ENCODE measurements around the gene PRKCZ.

Gene PRKCZ

DNA sequence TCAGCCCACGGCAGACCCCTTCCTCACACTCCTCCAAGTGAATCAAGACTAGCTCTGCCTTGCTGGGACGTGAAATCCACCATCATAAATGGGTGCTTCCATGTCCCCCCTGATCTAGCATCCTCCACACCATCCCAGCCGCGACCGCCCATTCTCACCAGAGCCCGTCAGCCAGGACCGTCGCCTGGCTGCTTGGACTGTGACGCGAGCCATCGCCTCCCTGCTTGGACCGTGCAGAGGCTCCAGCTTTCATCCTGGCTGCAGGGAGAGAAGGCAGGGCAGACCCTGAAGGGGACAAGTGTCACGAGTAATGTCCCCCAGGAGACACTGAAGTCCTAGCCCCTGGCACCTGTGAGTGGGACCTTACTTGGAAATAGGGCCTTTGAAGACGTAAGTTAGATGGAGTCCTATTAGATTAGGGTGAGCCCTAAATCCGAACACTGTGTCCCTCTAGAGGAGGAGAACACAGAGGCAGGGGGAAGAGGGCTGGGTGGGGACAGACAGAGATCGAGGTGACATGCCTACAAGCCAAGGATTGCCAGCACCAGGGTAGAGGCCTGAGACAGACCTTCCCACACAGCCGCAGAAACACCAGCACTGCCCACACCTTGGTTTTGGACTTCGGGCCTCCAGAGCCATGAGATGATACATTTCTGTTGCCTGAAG is 12.8 kb upstream of the PRKCZ start:
- DNase-seq (ENCODE audit: low read depth, low spot score) = no peak
- no peaks in the 10 kb centered on the region for H3K27me3 ChIP-seq (ENCODE audit: control insufficient read depth, insufficient read depth, low read length)
- H3K36me3 ChIP-seq (ENCODE audit: control insufficient read depth, insufficient read depth, low read length) = no peaks in the 10 kb centered on the region
- no peaks in the 10 kb centered on the region for H3K9me3 ChIP-seq (ENCODE audit: control insufficient read depth, insufficient read depth, low read length)
- no peak overlapping the region for H3K27ac ChIP-seq (ENCODE audit: low read length)
- H3K4me1 ChIP-seq (ENCODE audit: control insufficient read depth, insufficient read depth, low read length) = no peaks in the 10 kb centered on the region
- H3K4me3 ChIP-seq (ENCODE audit: low read length) = no peak overlapping the region
- no CpG with 5 or more reads among the region's 18 CpGs for WGBS (ENCODE audit: insufficient coverage, insufficient read length)

DNA sequence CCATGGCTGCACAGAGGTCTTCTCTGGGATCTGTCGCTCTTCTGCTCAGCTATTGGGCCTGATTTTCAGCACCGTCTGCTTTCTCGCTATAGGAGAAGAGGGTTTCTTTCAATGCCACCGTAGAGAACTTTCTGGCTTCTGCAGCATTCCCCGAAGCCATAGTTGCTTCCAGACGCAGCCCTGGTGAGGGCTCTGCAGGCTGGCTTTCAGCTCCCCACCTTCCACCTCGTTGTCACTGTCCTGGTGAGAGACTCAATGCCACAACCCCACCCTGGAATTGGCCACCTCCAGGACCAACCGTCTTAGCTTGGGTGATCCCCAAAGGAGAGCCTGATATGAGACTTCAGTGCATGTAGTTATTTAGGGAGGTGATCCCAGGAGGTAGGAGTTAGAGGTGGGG is 12.0 kb upstream of the PRKCZ start:
- no peaks in the 10 kb centered on the region for H3K27me3 ChIP-seq (ENCODE audit: control insufficient read depth, insufficient read depth, low read length)
- H3K4me1 ChIP-seq (ENCODE audit: control insufficient read depth, insufficient read depth, low read length) = no peaks in the 10 kb centered on the region
- H3K36me3 ChIP-seq (ENCODE audit: control insufficient read depth, insufficient read depth, low read length) = no peaks in the 10 kb centered on the region; the same call in 1 of the 2 replicates
- WGBS (ENCODE audit: insufficient coverage, insufficient read length) = no CpG with 5 or more reads among the region's 8 CpGs
- H3K4me3 ChIP-seq (ENCODE audit: low read length) = no peak overlapping the region
- H3K9me3 ChIP-seq (ENCODE audit: control insufficient read depth, insufficient read depth, low read length) = no peaks in the 10 kb centered on the region
- H3K27ac ChIP-seq (ENCODE audit: low read length) = no peak overlapping the region
- DNase-seq (ENCODE audit: low read depth, low spot score) = no peak

DNA sequence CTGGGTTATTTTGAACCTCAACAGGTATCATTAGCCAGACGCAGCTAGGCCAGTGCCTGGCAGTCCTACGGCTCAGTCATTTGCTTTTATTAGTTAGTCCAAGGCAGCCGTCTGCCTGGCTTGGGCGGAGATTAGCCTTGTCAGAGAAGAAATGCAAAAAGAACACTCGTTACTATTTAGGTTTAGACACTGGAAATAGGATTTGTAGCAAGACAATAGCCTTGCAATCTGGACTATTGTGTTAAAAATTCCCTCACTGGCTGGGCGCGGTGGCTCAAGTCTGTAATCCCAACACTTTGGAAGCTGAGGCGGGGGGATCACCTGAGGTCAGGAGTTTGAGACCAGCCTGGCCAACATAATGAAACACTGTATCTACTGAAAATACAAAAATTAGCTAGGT is 11.0 kb upstream of the PRKCZ start:
- no peak overlapping the region for H3K4me3 ChIP-seq (ENCODE audit: low read length)
- no peaks in the 10 kb centered on the region for H3K9me3 ChIP-seq (ENCODE audit: control insufficient read depth, insufficient read depth, low read length)
- H3K4me1 ChIP-seq (ENCODE audit: control insufficient read depth, insufficient read depth, low read length) = no peaks in the 10 kb centered on the region
- H3K27me3 ChIP-seq (ENCODE audit: control insufficient read depth, insufficient read depth, low read length) = no peaks in the 10 kb centered on the region
- no peaks in the 10 kb centered on the region; the same call in 1 of the 2 replicates for H3K36me3 ChIP-seq (ENCODE audit: control insufficient read depth, insufficient read depth, low read length)
- no CpG with 5 or more reads among the region's 8 CpGs for WGBS (ENCODE audit: insufficient coverage, insufficient read length)
- no peak for DNase-seq (ENCODE audit: low read depth, low spot score)
- H3K27ac ChIP-seq (ENCODE audit: low read length) = no peak overlapping the region

- Histone ChIP-seq H3K36me3 (ENCODE audit: control insufficient read depth, insufficient read depth, low read length) (no peaks in the 10 kb centered on the region; the same call in 1 of the 2 replicates), H3K9me3 (ENCODE audit: control insufficient read depth, insufficient read depth, low read length) (no peaks in the 10 kb centered on the region), H3K4me3 (ENCODE audit: low read length) (no peak overlapping the region), H3K27me3 (ENCODE audit: control insufficient read depth, insufficient read depth, low read length) (no peaks in the 10 kb centered on the region), H3K27ac (ENCODE audit: low read length) (no peak overlapping the region), H3K4me1 (ENCODE audit: control insufficient read depth, insufficient read depth, low read length) (0 out of 2 replicates have a peak, but pooled peaks cover 1% of the 10 kb centered on the region)
- WGBS (ENCODE audit: insufficient coverage, insufficient read length) = no CpG with 5 or more reads among the region's 15 CpGs
- DNase-seq (ENCODE audit: low read depth, low spot score) = no peak
Measured at GRCh38 chr1:2041305-2041704, 8.9 kb upstream of the PRKCZ start.

- no peak for DNase-seq (ENCODE audit: low read depth, low spot score)
- peaks cover 2% of the 10 kb centered on the region; the same call in 1 of the 2 replicates for H3K4me1 ChIP-seq (ENCODE audit: control insufficient read depth, insufficient read depth, low read length)
- no peak overlapping the region for H3K4me3 ChIP-seq (ENCODE audit: low read length)
- no peaks in the 10 kb centered on the region for H3K9me3 ChIP-seq (ENCODE audit: control insufficient read depth, insufficient read depth, low read length)
- no peaks in the 10 kb centered on the region; the same call in 1 of the 2 replicates for H3K36me3 ChIP-seq (ENCODE audit: control insufficient read depth, insufficient read depth, low read length)
- no CpG with 5 or more reads among the region's 4 CpGs for WGBS (ENCODE audit: insufficient coverage, insufficient read length)
- H3K27ac ChIP-seq (ENCODE audit: low read length) = no peak overlapping the region
- no peaks in the 10 kb centered on the region for H3K27me3 ChIP-seq (ENCODE audit: control insufficient read depth, insufficient read depth, low read length)
Measured at GRCh38 chr1:2041887-2042286, 8.3 kb upstream of the PRKCZ start.

DNA sequence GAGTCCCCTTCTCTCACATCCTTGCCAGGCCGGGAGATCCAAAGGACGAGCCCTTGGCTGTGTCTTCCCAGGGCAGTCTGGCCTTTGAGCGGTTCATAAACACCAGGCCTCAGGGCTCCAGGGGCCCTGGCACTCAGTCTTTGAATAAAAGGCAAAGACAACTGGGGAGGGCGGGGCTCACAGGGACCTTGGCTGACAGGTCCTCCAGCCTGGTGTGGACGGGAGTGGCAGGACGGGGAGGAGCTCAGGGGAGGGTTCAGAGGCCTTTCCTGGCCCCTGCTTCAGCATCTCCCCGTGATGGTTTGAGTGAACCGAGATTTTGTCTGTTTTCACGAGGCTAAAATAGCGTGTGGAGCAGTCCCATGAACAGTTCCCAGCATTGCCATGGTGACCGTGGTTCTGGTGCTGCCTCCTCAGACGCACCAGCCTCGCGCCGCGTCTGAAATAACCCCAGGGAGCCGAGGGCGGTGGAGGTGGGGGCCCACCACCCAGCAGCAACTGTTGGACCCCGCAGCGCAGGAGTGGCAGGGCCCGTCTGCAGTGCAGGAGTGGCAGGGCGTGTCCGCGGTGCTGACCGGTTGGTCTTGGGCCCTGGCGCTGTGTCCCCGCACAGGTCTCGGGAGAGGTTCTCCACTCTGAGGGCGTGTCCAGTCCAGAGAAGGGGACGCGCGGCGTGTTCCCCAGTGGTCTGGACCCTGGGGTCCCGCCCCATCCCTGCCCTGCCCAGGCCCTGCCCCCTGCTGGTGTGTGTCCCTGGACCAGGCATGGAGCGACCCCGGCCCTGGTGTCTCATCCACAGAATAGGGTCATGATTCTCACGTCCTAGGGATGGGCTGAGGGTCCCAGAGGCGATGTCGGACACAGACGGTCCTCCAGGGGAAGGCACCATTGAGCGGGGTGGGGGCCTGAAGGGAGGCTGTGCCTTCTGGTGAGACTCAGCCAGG is 7.1 kb upstream of the PRKCZ start:
- WGBS (ENCODE audit: insufficient coverage, insufficient read length) = no CpG with 5 or more reads among the region's 41 CpGs
- DNase-seq (ENCODE audit: low read depth, low spot score) = no peak
- Histone ChIP-seq H3K4me1 (ENCODE audit: control insufficient read depth, insufficient read depth, low read length) (peaks cover 12% of the 10 kb centered on the region), H3K27me3 (ENCODE audit: control insufficient read depth, insufficient read depth, low read length) (no peaks in the 10 kb centered on the region), H3K4me3 (ENCODE audit: low read length) (no peak overlapping the region), H3K27ac (ENCODE audit: low read length) (no peak overlapping the region), H3K36me3 (ENCODE audit: control insufficient read depth, insufficient read depth, low read length) (no peaks in the 10 kb centered on the region; the same call in 1 of the 2 replicates), H3K9me3 (ENCODE audit: control insufficient read depth, insufficient read depth, low read length) (no peaks in the 10 kb centered on the region)

- DNase-seq (ENCODE audit: low read depth, low spot score) = no peak
- WGBS (ENCODE audit: insufficient coverage, insufficient read length) = no CpG with 5 or more reads among the region's 4 CpGs
- peaks cover 13% of the 10 kb centered on the region for H3K4me1 ChIP-seq (ENCODE audit: control insufficient read depth, insufficient read depth, low read length)
- no peak overlapping the region for H3K27ac ChIP-seq (ENCODE audit: low read length)
- H3K27me3 ChIP-seq (ENCODE audit: control insufficient read depth, insufficient read depth, low read length) = no peaks in the 10 kb centered on the region
- no peaks in the 10 kb centered on the region for H3K9me3 ChIP-seq (ENCODE audit: control insufficient read depth, insufficient read depth, low read length)
- no peaks in the 10 kb centered on the region; the same call in 1 of the 2 replicates for H3K36me3 ChIP-seq (ENCODE audit: control insufficient read depth, insufficient read depth, low read length)
- H3K4me3 ChIP-seq (ENCODE audit: low read length) = no peak overlapping the region
Measured at GRCh38 chr1:2043886-2044285, 6.3 kb upstream of the PRKCZ start.

- Histone ChIP-seq H3K27ac (ENCODE audit: low read length) (no peak overlapping the region), H3K36me3 (ENCODE audit: control insufficient read depth, insufficient read depth, low read length) (no peaks in the 10 kb centered on the region; the same call in 1 of the 2 replicates), H3K4me1 (ENCODE audit: control insufficient read depth, insufficient read depth, low read length) (peaks cover 16% of the 10 kb centered on the region), H3K27me3 (ENCODE audit: control insufficient read depth, insufficient read depth, low read length) (no peaks in the 10 kb centered on the region), H3K9me3 (ENCODE audit: control insufficient read depth, insufficient read depth, low read length) (no peaks in the 10 kb centered on the region), H3K4me3 (ENCODE audit: low read length) (peak overlapping the region; percentile 28; the same call in 1 of the 2 replicates)
- DNase-seq (ENCODE audit: low read depth, low spot score) = no peak
- WGBS (ENCODE audit: insufficient coverage, insufficient read length) = no CpG with 5 or more reads among the region's 75 CpGs
Measured at GRCh38 chr1:2044510-2045319, 5.5 kb upstream of the PRKCZ start.

DNA sequence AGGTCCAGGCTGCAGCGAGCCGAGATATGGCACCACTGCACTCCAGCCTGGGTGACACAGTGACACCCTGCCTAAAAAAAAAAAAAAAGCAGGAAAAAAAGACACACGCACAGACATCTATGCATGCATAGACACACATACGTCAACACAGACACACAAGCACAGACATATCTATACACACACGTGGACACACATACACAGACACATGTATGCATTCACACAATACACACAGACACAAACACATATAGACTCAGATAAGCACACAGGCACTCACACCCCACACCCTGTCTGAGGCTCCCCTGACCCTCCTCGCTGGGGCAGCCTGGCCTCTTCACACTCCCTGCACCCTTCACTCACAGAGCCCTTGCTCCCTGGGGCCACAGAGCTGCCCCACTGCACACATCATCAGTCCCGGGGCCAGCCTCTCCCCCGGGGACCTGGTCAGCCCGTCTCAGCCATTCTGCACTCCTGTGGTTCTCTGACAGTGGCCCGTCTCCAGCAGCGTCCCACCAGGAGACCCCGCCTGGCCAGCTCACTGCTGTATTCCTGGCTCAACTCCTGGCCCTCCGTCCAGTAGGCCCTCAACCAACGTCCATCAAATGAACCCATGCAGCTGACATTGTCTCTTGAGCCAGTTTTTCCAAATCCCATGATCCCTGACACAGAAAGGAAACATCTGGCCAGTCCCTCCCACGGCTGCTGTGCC is 4.6 kb upstream of the PRKCZ start:
- no peaks in the 10 kb centered on the region for H3K9me3 ChIP-seq (ENCODE audit: control insufficient read depth, insufficient read depth, low read length)
- no CpG with 5 or more reads among the region's 15 CpGs for WGBS (ENCODE audit: insufficient coverage, insufficient read length)
- DNase-seq (ENCODE audit: low read depth, low spot score) = no peak
- no peaks in the 10 kb centered on the region for H3K27me3 ChIP-seq (ENCODE audit: control insufficient read depth, insufficient read depth, low read length)
- no peak overlapping the region for H3K27ac ChIP-seq (ENCODE audit: low read length)
- H3K4me3 ChIP-seq (ENCODE audit: low read length) = no peak overlapping the region
- peaks cover 16% of the 10 kb centered on the region for H3K4me1 ChIP-seq (ENCODE audit: control insufficient read depth, insufficient read depth, low read length)
- H3K36me3 ChIP-seq (ENCODE audit: control insufficient read depth, insufficient read depth, low read length) = no peaks in the 10 kb centered on the region; the same call in 1 of the 2 replicates
